ENCODE measurements around the gene DTX3L.

DTX3L gene

DNA sequence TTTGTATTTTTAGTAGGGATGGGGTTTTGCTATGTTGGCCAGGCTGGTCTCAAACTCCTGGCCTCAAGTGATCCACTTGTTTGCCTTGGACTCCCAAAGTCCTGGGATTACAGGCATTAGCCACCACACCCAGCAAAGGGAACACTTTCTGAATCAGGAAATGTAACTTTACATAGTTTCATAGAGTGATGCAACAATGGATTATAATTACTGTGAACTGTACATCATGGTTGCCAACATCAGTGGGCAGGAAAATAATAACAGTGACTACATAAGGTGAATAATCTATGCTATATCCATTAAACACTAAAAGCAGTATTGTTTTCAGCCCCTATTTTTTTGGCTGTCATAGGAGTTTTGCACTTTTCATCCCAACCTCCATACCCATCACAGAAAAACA, 44.4 kb upstream of the DTX3L start:
- Histone ChIP-seq H3K27me3 (ENCODE audit: control insufficient read depth in 1 of 2, insufficient read depth in 1 of 2, low read length in 2 of 2) (no peaks in the 10 kb centered on the region), H3K4ac (ENCODE audit: low read depth in 1 of 2, low read length in 2 of 2) (no peak overlapping the region), H2BK120ac (ENCODE audit: low read depth, low read length) (no peak overlapping the region), H3K36me3 (ENCODE audit: control insufficient read depth in 1 of 2, insufficient read depth in 2 of 2, low read depth in 1 of 2, low read length in 2 of 2) (no peaks in the 10 kb centered on the region), H4K91ac (ENCODE audit: low read length) (no peak overlapping the region), H3K79me1 (replicated peaks; ENCODE audit: low read length, poor library complexity, severe bottlenecking) (no peaks in the 10 kb centered on the region), H3K14ac (ENCODE audit: low read length in 2 of 2) (no peak overlapping the region), H3K9ac (ENCODE audit: low read length) (no peak overlapping the region), H3K9me3 (ENCODE audit: control insufficient read depth, low read length) (no peaks in the 10 kb centered on the region), H3K4me1 (ENCODE audit: control insufficient read depth, insufficient read depth, low read depth, low read length) (no peaks in the 10 kb centered on the region), H2BK15ac (ENCODE audit: low read depth, poor library complexity, severe bottlenecking) (no peak overlapping the region), H2BK5ac (ENCODE audit: low read depth, low read length, poor library complexity, severe bottlenecking) (no peak overlapping the region), H2BK12ac (ENCODE audit: low read length in 2 of 2) (no peak overlapping the region), H3K4me3 (ENCODE audit: insufficient read depth in 1 of 2, low read depth in 1 of 2, low read length in 2 of 2) (no peak overlapping the region), H2AK5ac (ENCODE audit: low read length, severe bottlenecking) (no peak overlapping the region), H3K23ac (ENCODE audit: low read length in 2 of 2) (no peak overlapping the region), H3K4me2 (ENCODE audit: low read length, poor library complexity, severe bottlenecking) (no peak overlapping the region), H3K27ac (ENCODE audit: low read length, poor library complexity, severe bottlenecking) (no peak overlapping the region), H2AFZ (ENCODE audit: low read depth, low read length) (no peak overlapping the region), H4K8ac (ENCODE audit: low read length) (no peak overlapping the region), H3K18ac (ENCODE audit: low read depth in 1 of 2, low read length in 2 of 2) (no peak overlapping the region)
- no peak for DNase-seq

DNA sequence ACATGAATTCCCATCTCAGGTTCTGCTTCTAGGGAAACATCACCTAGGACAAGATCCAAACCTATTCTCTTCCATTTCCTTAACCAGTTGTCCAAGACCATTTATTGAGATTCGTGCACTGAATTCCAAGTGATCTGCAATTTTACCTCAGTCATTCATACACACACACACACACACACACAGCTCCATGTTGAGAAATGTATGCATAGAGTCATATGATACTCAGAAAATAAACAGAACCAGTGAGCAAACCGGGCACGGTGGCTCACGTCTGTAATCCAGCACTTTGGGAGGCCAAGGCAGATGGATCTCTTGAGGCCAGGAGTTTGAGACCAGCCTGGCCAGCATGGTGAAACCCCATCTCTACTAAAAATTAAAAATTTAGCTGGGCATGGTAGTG, 43.3 kb upstream of the DTX3L start:
- H2BK12ac ChIP-seq (ENCODE audit: low read length in 2 of 2): no peak overlapping the region
- H2BK15ac ChIP-seq (ENCODE audit: low read depth, poor library complexity, severe bottlenecking): no peak overlapping the region
- no peak overlapping the region for H3K9ac ChIP-seq (ENCODE audit: low read length)
- H3K27me3 ChIP-seq (ENCODE audit: control insufficient read depth in 1 of 2, insufficient read depth in 1 of 2, low read length in 2 of 2): no peaks in the 10 kb centered on the region
- no peak overlapping the region for H3K4ac ChIP-seq (ENCODE audit: low read depth in 1 of 2, low read length in 2 of 2)
- no peak for DNase-seq
- no peak overlapping the region for H3K18ac ChIP-seq (ENCODE audit: low read depth in 1 of 2, low read length in 2 of 2)
- H2BK120ac ChIP-seq (ENCODE audit: low read depth, low read length): no peak overlapping the region
- no peak overlapping the region for H3K4me2 ChIP-seq (ENCODE audit: low read length, poor library complexity, severe bottlenecking)
- H3K14ac ChIP-seq (ENCODE audit: low read length in 2 of 2): no peak overlapping the region
- peaks cover 0 to 3% of the 10 kb centered on the region in 2 experiments for H3K36me3 ChIP-seq (ENCODE audit: control insufficient read depth in 1 of 2, insufficient read depth in 2 of 2, low read depth in 1 of 2, low read length in 2 of 2)
- no peak overlapping the region for H2AK5ac ChIP-seq (ENCODE audit: low read length, severe bottlenecking)
- WGBS: 92% methylated on average over 4 of the region's 4 CpGs
- H3K27ac ChIP-seq (ENCODE audit: low read length, poor library complexity, severe bottlenecking): no peak overlapping the region
- H2AFZ ChIP-seq (ENCODE audit: low read depth, low read length): no peak overlapping the region
- no peaks in the 10 kb centered on the region for H3K4me1 ChIP-seq (ENCODE audit: control insufficient read depth, insufficient read depth, low read depth, low read length)
- no peak overlapping the region for H2BK5ac ChIP-seq (ENCODE audit: low read depth, low read length, poor library complexity, severe bottlenecking)
- no peak overlapping the region for H4K91ac ChIP-seq (ENCODE audit: low read length)
- H3K9me3 ChIP-seq (ENCODE audit: control insufficient read depth, low read length): no peaks in the 10 kb centered on the region
- no peak overlapping the region for H3K4me3 ChIP-seq (ENCODE audit: insufficient read depth in 1 of 2, low read depth in 1 of 2, low read length in 2 of 2)
- no peaks in the 10 kb centered on the region for H3K79me1 ChIP-seq (replicated peaks; ENCODE audit: low read length, poor library complexity, severe bottlenecking)
- H3K23ac ChIP-seq (ENCODE audit: low read length in 2 of 2): no peak overlapping the region
- no peak overlapping the region for H4K8ac ChIP-seq (ENCODE audit: low read length)

DNA sequence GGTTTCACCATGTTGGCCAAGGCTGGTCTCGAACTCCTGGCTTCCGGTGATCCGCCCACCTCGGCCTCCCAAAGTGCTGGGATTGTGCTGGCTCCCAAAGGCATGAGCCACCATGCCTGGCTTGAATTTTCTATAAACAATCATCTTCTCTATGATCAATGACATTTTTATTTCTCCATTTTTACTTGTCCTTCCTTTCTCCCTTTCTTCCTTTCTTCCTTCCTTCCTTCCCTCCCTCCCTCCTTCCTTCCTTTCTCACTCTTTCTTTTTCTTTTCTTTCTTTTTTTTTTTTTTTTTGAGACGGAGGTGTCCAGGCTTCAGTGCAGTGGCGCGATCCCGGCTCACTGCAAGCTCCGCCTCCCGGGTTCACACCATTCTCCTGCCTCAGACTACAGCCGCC, 40.8 kb upstream of the DTX3L start:
- Histone ChIP-seq H3K27ac (ENCODE audit: low read length, poor library complexity, severe bottlenecking) (no peak overlapping the region), H2BK120ac (ENCODE audit: low read depth, low read length) (no peak overlapping the region), H3K4me2 (ENCODE audit: low read length, poor library complexity, severe bottlenecking) (no peak overlapping the region), H2BK5ac (ENCODE audit: low read depth, low read length, poor library complexity, severe bottlenecking) (no peak overlapping the region), H3K36me3 (ENCODE audit: control insufficient read depth in 1 of 2, insufficient read depth in 2 of 2, low read depth in 1 of 2, low read length in 2 of 2) (peaks cover 5 to 27% of the 10 kb centered on the region in 2 experiments), H3K4ac (ENCODE audit: low read depth in 1 of 2, low read length in 2 of 2) (no peak overlapping the region), H2AK5ac (ENCODE audit: low read length, severe bottlenecking) (no peak overlapping the region), H3K23ac (ENCODE audit: low read length in 2 of 2) (no peak overlapping the region), H3K4me1 (ENCODE audit: control insufficient read depth, insufficient read depth, low read depth, low read length) (no peaks in the 10 kb centered on the region), H2AFZ (ENCODE audit: low read depth, low read length) (no peak overlapping the region), H2BK12ac (ENCODE audit: low read length in 2 of 2) (no peak overlapping the region), H2BK15ac (ENCODE audit: low read depth, poor library complexity, severe bottlenecking) (no peak overlapping the region), H4K8ac (ENCODE audit: low read length) (no peak overlapping the region), H3K4me3 (ENCODE audit: insufficient read depth in 1 of 2, low read depth in 1 of 2, low read length in 2 of 2) (no peak overlapping the region), H3K14ac (ENCODE audit: low read length in 2 of 2) (no peak overlapping the region), H3K9ac (ENCODE audit: low read length) (no peak overlapping the region), H3K27me3 (ENCODE audit: control insufficient read depth in 1 of 2, insufficient read depth in 1 of 2, low read length in 2 of 2) (no peaks in the 10 kb centered on the region), H4K91ac (ENCODE audit: low read length) (no peak overlapping the region), H3K18ac (ENCODE audit: low read depth in 1 of 2, low read length in 2 of 2) (no peak overlapping the region), H3K79me1 (replicated peaks; ENCODE audit: low read length, poor library complexity, severe bottlenecking) (no peaks in the 10 kb centered on the region), H3K9me3 (ENCODE audit: control insufficient read depth, low read length) (no peaks in the 10 kb centered on the region)
- 85% methylated on average over 5 of the region's 11 CpGs for WGBS
- DNase-seq: no peak

DNA sequence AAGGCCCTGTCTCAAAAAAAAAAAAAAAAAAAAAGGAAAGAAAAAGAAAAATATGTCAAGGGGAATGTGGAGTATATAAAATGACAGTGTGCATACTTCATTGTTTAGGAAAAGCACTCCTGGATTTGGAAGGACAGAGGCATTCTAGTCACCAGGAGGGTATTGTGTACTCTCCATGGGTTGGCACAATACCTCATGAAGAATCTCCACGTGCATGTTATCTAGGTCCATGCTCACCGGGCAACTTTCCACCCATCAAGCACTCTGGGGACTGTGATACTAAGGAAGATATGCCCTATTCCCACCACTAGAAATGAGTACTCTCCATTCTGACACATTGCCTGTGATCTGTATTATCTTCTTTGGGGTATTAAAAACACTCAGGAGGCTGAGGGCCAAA, 34.0 kb upstream of the DTX3L start:
- Histone ChIP-seq H2AFZ (ENCODE audit: low read depth, low read length) (no peak overlapping the region), H3K4me1 (ENCODE audit: control insufficient read depth, insufficient read depth, low read depth, low read length) (no peaks in the 10 kb centered on the region), H3K4me3 (ENCODE audit: insufficient read depth in 1 of 2, low read depth in 1 of 2, low read length in 2 of 2) (no peak overlapping the region), H2AK5ac (ENCODE audit: low read length, severe bottlenecking) (no peak overlapping the region), H3K9ac (ENCODE audit: low read length) (no peak overlapping the region), H3K14ac (ENCODE audit: low read length in 2 of 2) (no peak overlapping the region), H4K8ac (ENCODE audit: low read length) (no peak overlapping the region), H3K4ac (ENCODE audit: low read depth in 1 of 2, low read length in 2 of 2) (no peak overlapping the region), H2BK12ac (ENCODE audit: low read length in 2 of 2) (no peak overlapping the region), H3K36me3 (ENCODE audit: control insufficient read depth in 1 of 2, insufficient read depth in 2 of 2, low read depth in 1 of 2, low read length in 2 of 2) (peaks cover 11 to 84% of the 10 kb centered on the region in 2 experiments), H3K27me3 (ENCODE audit: control insufficient read depth in 1 of 2, insufficient read depth in 1 of 2, low read length in 2 of 2) (no peaks in the 10 kb centered on the region), H3K23ac (ENCODE audit: low read length in 2 of 2) (no peak overlapping the region), H3K27ac (ENCODE audit: low read length, poor library complexity, severe bottlenecking) (no peak overlapping the region), H2BK120ac (ENCODE audit: low read depth, low read length) (no peak overlapping the region), H3K9me3 (ENCODE audit: control insufficient read depth, low read length) (no peaks in the 10 kb centered on the region), H3K4me2 (ENCODE audit: low read length, poor library complexity, severe bottlenecking) (no peak overlapping the region), H2BK5ac (ENCODE audit: low read depth, low read length, poor library complexity, severe bottlenecking) (no peak overlapping the region), H4K91ac (ENCODE audit: low read length) (no peak overlapping the region), H2BK15ac (ENCODE audit: low read depth, poor library complexity, severe bottlenecking) (no peak overlapping the region), H3K18ac (ENCODE audit: low read depth in 1 of 2, low read length in 2 of 2) (no peak overlapping the region), H3K79me1 (replicated peaks; ENCODE audit: low read length, poor library complexity, severe bottlenecking) (no peaks in the 10 kb centered on the region)
- DNase-seq: no peak
- 97% methylated on average over 2 of the region's 2 CpGs for WGBS
